ENCODE measurements around the gene SLC8A1.

The SLC8A1 gene

GRCh38 chr2:40159333-40159732, 292.6 kb downstream of the SLC8A1 start:
- DNase-seq, result no peak
- in situ Hi-C loops (cut with MboI; ENCODE audit: low pct_unique_long_range_greater_than_20kb, low sequenced_read_pairs), result no loop called here

GRCh38 chr2:40158781-40159180, 293.1 kb downstream of the SLC8A1 start:
- DNase-seq, result no peak
- in situ Hi-C loops (cut with MboI; ENCODE audit: low pct_unique_long_range_greater_than_20kb, low sequenced_read_pairs), result no loop called here

GRCh38 chr2:40155728-40156127, 296.2 kb downstream of the SLC8A1 start:
- no peak for DNase-seq
- in situ Hi-C loops (cut with MboI; ENCODE audit: low pct_unique_long_range_greater_than_20kb, low sequenced_read_pairs), result no loop called here

GRCh38 chr2:40150266-40150665, 301.6 kb downstream of the SLC8A1 start:
- DNase-seq, result no peak

GRCh38 chr2:40148334-40148733, 303.6 kb downstream of the SLC8A1 start:
- in situ Hi-C loops (cut with MboI; ENCODE audit: low pct_unique_long_range_greater_than_20kb, low sequenced_read_pairs), result no loop called here
- no peak for DNase-seq

More at GRCh38 chr2:40150266-40150665, 301.6 kb downstream of the SLC8A1 start:
- in situ Hi-C loops (cut with MboI; ENCODE audit: low pct_unique_long_range_greater_than_20kb, low sequenced_read_pairs), result no loop called here

GRCh38 chr2:40147360-40147759, 304.5 kb downstream of the SLC8A1 start:
- in situ Hi-C loops (cut with MboI; ENCODE audit: low pct_unique_long_range_greater_than_20kb, low sequenced_read_pairs), result no loop called here
- no peak for DNase-seq

GRCh38 chr2:40144022-40144421, 307.9 kb downstream of the SLC8A1 start:
- no peak for DNase-seq
- in situ Hi-C loops (cut with MboI; ENCODE audit: low pct_unique_long_range_greater_than_20kb, low sequenced_read_pairs), result no loop called here

GRCh38 chr2:40138314-40138713, 313.6 kb downstream of the SLC8A1 start:
- in situ Hi-C loops (cut with MboI; ENCODE audit: low pct_unique_long_range_greater_than_20kb, low sequenced_read_pairs), result no loop called here
- no peak for DNase-seq

- in situ Hi-C loops (cut with MboI; ENCODE audit: low pct_unique_long_range_greater_than_20kb, low sequenced_read_pairs), result no loop called here
- no peak for DNase-seq
Observed at GRCh38 chr2:40131081-40131704, 320.7 kb downstream of the SLC8A1 start.

GRCh38 chr2:40130251-40130994, 321.5 kb downstream of the SLC8A1 start:
- in situ Hi-C loops (cut with MboI; ENCODE audit: low pct_unique_long_range_greater_than_20kb, low sequenced_read_pairs), result no loop called here
- no peak for DNase-seq

- no peak for DNase-seq
- in situ Hi-C loops (cut with MboI; ENCODE audit: low pct_unique_long_range_greater_than_20kb, low sequenced_read_pairs), result no loop called here
Observed at GRCh38 chr2:40129725-40130124, 322.2 kb downstream of the SLC8A1 start.

GRCh38 chr2:40128796-40129195, 323.1 kb downstream of the SLC8A1 start:
- in situ Hi-C loops (cut with MboI; ENCODE audit: low pct_unique_long_range_greater_than_20kb, low sequenced_read_pairs), result no loop called here
- DNase-seq, result no peak

GRCh38 chr2:40127890-40128557, 323.9 kb downstream of the SLC8A1 start:
- no peak for DNase-seq
- in situ Hi-C loops (cut with MboI; ENCODE audit: low pct_unique_long_range_greater_than_20kb, low sequenced_read_pairs), result no loop called here

- in situ Hi-C loops (cut with MboI; ENCODE audit: low pct_unique_long_range_greater_than_20kb, low sequenced_read_pairs), result no loop called here
- no peak for DNase-seq
Observed at GRCh38 chr2:40127146-40127545, 324.7 kb downstream of the SLC8A1 start.

GRCh38 chr2:40126006-40126405, 325.9 kb downstream of the SLC8A1 start:
- no peak for DNase-seq
- in situ Hi-C loops (cut with MboI; ENCODE audit: low pct_unique_long_range_greater_than_20kb, low sequenced_read_pairs), result no loop called here

GRCh38 chr2:40123746-40124145, 328.1 kb downstream of the SLC8A1 start:
- in situ Hi-C loops (cut with MboI; ENCODE audit: low pct_unique_long_range_greater_than_20kb, low sequenced_read_pairs), result no loop called here
- DNase-seq, result no peak

GRCh38 chr2:40123326-40123725, 328.6 kb downstream of the SLC8A1 start:
- no peak for DNase-seq
- in situ Hi-C loops (cut with MboI; ENCODE audit: low pct_unique_long_range_greater_than_20kb, low sequenced_read_pairs), result no loop called here

- no peak for DNase-seq
- in situ Hi-C loops (cut with MboI; ENCODE audit: low pct_unique_long_range_greater_than_20kb, low sequenced_read_pairs), result no loop called here
Observed at GRCh38 chr2:40120957-40121356, 330.9 kb downstream of the SLC8A1 start.

GRCh38 chr2:40120026-40120425, 331.9 kb downstream of the SLC8A1 start:
- no peak for DNase-seq
- in situ Hi-C loops (cut with MboI; ENCODE audit: low pct_unique_long_range_greater_than_20kb, low sequenced_read_pairs), result no loop called here

- DNase-seq, result no peak
Observed at GRCh38 chr2:40118622-40119021, 333.3 kb downstream of the SLC8A1 start.

More at GRCh38 chr2:40118622-40119021, 333.3 kb downstream of the SLC8A1 start:
- in situ Hi-C loops (cut with MboI; ENCODE audit: low pct_unique_long_range_greater_than_20kb, low sequenced_read_pairs), result no loop called here

Measured in KBM-7 (cell line).